KG1 (cell line): Measurements from ENCODE around the gene OR5M3.

Source experiments
- DNase-seq: peaks from one replicate; lab custom pipeline; 2025; lab: John Stamatoyannopoulos, UW

Gene OR5M3

GRCh38 chr11:56473252-56473651 is at the start of gene OR5M3:
Gene OR5M3 (minus strand): TSS chr11:56473352. CDS start chr11:56470497, 2,855 bp downstream.
- DNase-seq = no peak

GRCh38 chr11:56522008-56522407 is 48.9 kb upstream of the OR5M3 start:
- no peak for DNase-seq

DNA sequence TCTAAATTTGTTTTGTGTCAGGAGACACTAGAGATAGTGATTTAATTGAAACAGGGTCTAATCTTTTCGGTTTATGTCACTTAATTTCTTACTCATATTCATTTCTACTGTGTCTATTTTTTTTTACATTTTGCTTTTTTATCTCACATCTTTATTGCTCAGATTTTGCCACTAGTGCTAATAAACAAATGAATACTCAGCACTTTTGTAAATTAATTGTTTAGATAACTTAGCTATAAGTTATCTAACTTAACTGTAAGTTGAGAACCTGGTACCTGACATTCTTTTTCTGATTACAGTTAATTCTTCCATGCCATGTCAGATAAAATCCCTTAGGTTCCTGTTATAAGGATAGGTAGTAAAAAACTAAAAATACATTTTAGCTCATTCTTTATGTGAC is 40.1 kb upstream of the OR5M3 start:
- no peak for DNase-seq

DNA sequence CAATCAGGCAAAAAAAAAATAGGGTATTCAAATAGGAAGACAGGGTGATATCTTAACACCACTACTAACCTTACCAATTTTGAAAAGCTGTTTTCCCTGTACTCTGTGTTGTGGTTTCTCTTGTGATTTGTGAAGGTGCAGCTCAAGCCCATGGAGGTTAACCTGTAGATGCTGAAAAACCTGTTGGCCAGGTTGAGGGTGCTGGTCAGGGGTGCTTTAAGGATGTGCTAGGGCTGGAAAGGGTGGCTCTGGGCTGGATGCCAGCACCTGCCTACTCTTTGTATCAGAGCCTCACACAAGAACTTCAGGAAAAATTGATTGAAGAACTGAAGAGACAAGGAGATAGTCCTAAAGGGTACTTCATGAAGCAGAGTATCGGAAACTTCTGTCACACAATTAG is 36.3 kb upstream of the OR5M3 start:
- DNase-seq = no peak

DNA sequence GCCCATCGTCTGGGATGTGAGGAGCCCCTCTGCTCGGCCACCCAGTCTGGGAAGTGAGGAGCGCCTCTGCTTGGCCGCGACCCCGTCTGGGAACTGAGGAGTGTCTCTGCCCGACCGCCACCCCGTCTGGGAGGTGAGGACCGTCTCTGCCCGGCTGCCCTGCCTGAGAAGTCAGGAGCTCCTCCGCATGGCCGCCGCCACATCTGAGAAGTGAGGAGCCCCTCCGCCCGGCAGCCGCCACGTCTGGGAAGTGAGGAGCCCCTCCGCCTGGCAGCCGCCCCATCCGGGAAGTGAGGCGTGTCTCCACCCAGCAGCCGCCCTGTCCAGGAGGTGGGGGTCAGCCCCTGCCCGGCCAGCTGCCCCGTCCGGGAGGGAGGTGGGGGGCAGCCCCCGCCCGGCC is 23.9 kb upstream of the OR5M3 start:
- DNase-seq = no peak

- DNase-seq = no peak
Measured at GRCh38 chr11:56495117-56495516, 22.0 kb upstream of the OR5M3 start.

DNA sequence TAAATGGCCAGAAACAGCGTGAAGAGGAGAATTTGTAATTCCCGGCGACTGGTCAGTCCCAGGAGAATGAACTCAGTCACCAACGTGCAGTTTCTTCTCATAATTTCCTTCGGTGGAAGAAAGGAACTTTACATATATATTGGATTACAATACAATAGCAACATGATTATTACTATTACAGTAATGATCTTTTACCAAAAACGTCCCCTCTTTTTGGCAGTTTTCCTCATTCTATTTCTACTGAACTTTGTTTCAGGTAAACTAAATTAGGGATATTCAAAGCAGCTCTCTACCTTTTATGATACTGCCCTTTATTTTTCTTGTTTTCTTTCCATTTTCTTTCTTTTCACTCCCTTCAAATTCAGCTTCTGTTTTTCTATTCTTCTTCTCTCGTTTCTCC is 18.1 kb upstream of the OR5M3 start, which contains the start of gene OR5M8:
Gene OR5M8, minus strand, starts transcription at position 101 of the 400 bp plus-strand sequence. Its CDS starts 0 bp downstream, at position 101.
- DNase-seq = no peak

GRCh38 chr11:56486801-56487200 is 13.6 kb upstream of the OR5M3 start:
- no peak for DNase-seq

DNA sequence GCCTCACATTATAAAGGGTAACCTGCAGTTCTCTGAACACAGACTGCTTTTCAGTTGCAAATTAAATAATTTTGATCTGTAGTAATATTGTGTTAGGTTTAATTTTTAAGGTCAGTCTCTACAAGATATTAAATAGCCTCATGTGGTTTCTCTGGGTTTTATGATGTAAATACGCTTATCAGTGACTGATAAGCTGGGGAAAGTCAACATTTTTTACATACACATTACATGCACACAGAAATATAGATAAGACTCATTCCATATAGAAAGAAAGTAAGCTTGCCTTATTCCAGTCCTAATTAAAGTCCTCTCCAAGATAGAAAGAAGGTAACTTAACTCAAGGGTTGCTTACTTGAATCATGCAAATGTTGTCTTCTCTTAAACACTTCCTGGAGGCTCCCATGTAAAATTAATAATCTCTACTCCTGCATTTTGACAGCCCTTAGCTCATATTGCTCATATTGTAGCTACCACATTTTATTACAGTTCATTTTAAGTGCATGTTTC is 1.6 kb upstream of the OR5M3 start:
- no peak for DNase-seq

GRCh38 chr11:56457076-56457475 is 16.1 kb downstream of the OR5M3 start:
- no peak for DNase-seq

GRCh38 chr11:56453521-56453920 is 19.6 kb downstream of the OR5M3 start:
- no peak for DNase-seq
